GM18951 (cell line): ENCODE results near the gene CENPI.

ENCODE experiments used
- POLR2A ChIP-seq: IDR thresholded peaks from 4 replicates; pipeline ENCODE4 v1.6.1; 2011; ENCODE audit warnings: mild to moderate bottlenecking; ENCODE audit not compliant: insufficient read length, insufficient read depth; ENCODE audit errors: extremely low read depth
- in situ Hi-C: fragments of 300-500 bp; cut with MboI; formaldehyde crosslinking; loops from one replicate; pipeline ENCODE4 v1.12.0; 2022; ENCODE audit warnings: low sequenced_read_pairs, mixed read lengths, inconsistent platforms; ENCODE audit not compliant: unreplicated experiment

CENPI gene

DNA sequence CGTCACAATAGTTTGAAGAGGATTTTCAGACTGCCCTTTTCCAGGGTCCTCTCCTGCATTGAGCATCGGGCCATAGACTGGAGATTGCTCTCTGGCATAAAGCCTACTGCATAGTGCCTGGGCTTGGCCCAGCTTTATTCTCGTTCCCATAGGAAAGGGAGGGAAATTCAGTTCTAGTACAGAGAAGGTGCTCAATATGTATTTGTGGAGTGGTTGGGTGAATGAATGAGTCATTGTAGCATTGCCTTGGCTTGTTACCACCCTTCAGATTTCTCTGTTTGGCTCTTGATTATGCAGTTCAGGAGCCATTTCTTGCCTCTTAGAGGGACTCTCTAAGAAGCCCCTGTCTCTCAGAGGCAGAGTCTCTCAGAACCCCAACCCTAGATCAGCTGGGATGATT lies 16.8 kb upstream of the CENPI start:
- in situ Hi-C loops = no loop called here
- no peak for TF ChIP-seq POLR2A

DNA sequence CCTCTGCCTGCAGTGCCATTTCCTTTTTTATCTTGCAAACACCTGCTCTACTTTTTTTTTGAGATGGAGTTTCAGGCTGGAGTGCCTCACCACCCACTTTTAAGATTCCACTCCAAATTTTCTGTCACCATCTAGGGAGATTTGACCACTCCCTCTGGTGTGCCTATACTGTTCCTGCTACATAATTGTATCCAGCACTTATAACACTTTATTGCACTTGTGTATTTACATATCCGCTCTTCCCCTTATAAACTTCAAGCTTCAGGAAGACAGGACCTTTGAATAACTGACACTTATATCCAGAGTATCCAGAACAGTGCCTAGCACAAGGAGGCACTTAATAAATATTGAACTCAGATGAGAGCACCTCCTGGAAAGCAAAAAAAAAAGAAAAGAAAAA lies 6.2 kb upstream of the CENPI start:
- in situ Hi-C loops = no loop called here

DNA sequence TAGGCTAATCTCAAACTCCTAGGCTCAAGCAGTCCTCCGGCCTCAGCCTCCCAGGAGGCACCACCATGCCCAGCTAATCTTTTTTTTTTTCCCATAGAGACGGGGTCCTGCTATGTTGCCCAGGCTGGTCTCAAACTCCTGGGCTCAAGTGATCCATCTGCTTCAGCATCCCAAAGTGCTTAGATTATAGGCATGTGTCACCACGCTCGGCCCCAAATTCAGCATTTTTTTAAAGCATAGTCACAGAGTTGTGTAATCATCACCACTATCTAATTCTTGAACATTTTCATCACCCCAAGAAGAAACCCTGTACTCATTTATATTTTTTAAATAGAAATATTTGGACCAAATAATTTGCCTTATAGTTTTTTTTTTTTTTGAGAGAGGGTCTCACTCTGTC lies 10.3 kb downstream of the CENPI start:
- in situ Hi-C loops = no loop called here
- no peak for TF ChIP-seq POLR2A

More for the DNA sequence above, 6.2 kb upstream of the CENPI start:
- no peak for TF ChIP-seq POLR2A

DNA sequence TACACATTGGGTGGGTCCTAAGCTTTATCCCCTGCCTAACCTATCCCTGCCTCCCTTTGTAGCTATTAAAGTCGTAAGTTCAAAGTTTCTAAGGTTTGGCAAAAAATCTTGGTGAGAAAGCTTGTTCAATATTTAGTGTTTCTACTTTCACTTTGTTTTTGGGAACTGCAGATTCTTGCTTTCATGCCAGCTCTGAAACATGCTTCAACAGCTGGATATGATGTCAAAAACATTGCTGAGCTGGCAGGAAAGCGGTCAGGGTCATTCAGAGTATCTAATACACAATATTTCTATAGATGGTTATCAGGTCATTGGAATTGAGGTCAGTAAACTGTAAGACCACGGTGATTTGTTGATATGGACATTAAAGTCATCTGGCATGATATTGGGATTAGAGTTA lies 19.7 kb downstream of the CENPI start:
- in situ Hi-C loops = no loop called here
- TF ChIP-seq POLR2A = no peak

DNA sequence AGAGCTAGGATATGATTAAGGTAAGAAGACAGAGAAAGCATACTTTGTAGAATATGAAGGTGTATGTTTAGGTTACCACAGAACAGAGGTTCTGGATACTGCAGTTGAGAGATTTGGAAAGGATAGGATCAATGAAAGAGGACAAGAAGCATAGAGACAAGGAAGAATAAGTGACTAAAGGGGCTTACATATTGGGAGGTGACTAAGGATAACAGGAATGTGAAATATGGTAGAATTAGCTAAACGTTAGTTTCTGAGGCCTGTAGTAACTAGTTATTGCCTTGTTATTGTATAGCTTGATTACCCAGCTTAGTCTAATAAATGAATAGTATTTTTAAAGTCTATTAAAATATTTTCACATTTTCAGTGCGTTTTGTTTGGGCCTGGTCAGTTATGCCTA lies 38.2 kb downstream of the CENPI start:
- in situ Hi-C loops = no loop called here
- no peak for TF ChIP-seq POLR2A
